Skeletal muscle satellite cell (primary cell): Measurements from ENCODE around the gene EGR4.
A peak's percentile ranks its signal among the peaks of the same experiment; 100 is the strongest.

Experiments
- H3K27me3 ChIP-seq: 2 replicates; pipeline ENCODE4 v1.7.0; 2013; ENCODE audit warnings: low read length; ENCODE audit not compliant: control insufficient read depth, insufficient read depth
- H3K36me3 ChIP-seq: 2 replicates; pipeline ENCODE4 v1.7.0; 2013; ENCODE audit warnings: mild to moderate bottlenecking, control low read depth, low read length; ENCODE audit not compliant: insufficient read depth
- H3K4me1 ChIP-seq: 2 replicates; pipeline ENCODE4 v1.7.0; 2013; ENCODE audit warnings: low read length; ENCODE audit not compliant: control insufficient read depth, insufficient read depth
- H3K4me2 ChIP-seq: 2 replicates; pipeline ENCODE4 v1.7.0; 2013; ENCODE audit warnings: mild to moderate bottlenecking, low read length
- H3K4me3 ChIP-seq: 2 replicates; pipeline ENCODE4 v1.7.0; 2013; ENCODE audit warnings: low read length
- H3K9ac ChIP-seq: 2 replicates; pipeline ENCODE4 v1.7.0; 2013; ENCODE audit warnings: mild to moderate bottlenecking, low read depth, low read length, moderate library complexity
- H3K9me3 ChIP-seq: replicated peaks from 2 replicates; pipeline ENCODE4 v1.7.0; 2013; ENCODE audit warnings: mild to moderate bottlenecking, control low read depth, low read length

Gene EGR4

GRCh38 chr2:73286134-73286655 lies 7.2 kb downstream of the EGR4 start:
- H3K4me1 ChIP-seq = peaks cover 8% of the 10 kb centered on the region
- H3K9me3 ChIP-seq = no peaks in the 10 kb centered on the region
- H3K4me3 ChIP-seq = no peak overlapping the region
- no peaks in the 10 kb centered on the region for H3K36me3 ChIP-seq
- H3K4me2 ChIP-seq = no peak overlapping the region
- peaks cover 65% of the 10 kb centered on the region for H3K27me3 ChIP-seq
- no peak overlapping the region for H3K9ac ChIP-seq

DNA sequence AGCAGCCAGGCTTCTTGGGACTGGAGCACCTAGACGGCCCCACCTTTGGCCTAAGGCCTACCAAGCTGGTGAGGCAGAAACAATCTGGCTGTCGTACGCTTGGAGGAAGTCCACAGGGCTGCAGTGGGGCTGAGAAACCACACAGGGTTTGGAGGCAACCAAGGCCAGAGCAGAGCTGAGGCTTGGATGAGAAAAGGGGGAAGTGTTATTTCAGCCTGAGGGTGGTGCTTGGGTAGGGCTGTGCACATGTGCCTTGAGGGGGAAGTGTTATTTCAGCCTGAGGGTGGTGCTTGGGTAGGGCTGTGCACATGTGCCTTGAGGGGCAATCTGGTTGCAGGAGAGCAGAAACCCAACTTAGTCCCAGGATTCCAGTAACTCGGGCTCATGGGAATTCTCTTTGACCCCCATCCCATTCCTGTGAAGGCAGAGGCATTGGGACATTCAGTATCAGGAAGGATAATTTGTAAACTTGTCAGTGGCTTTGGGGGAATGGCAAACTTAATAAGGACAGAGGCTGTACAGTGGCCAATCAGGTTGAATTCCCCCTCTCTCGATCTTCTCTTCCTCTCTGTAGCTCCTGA lies 8.1 kb downstream of the EGR4 start:
- Histone ChIP-seq H3K9me3 (no peaks in the 10 kb centered on the region), H3K9ac (no peak overlapping the region), H3K27me3 (peaks cover 56% of the 10 kb centered on the region), H3K36me3 (no peaks in the 10 kb centered on the region), H3K4me3 (no peak overlapping the region), H3K4me1 (peaks cover 7% of the 10 kb centered on the region), H3K4me2 (peak overlapping the region; percentile 98)

- no peaks in the 10 kb centered on the region for H3K9me3 ChIP-seq
- peaks cover 7% of the 10 kb centered on the region for H3K4me1 ChIP-seq
- H3K36me3 ChIP-seq = no peaks in the 10 kb centered on the region
- peak within 1 kb of the TSS; percentile 75 for H3K9ac ChIP-seq
- peaks cover 49% of the 10 kb centered on the region for H3K27me3 ChIP-seq
- H3K4me2 ChIP-seq = peak within 1 kb of the TSS; percentile 98
- H3K4me3 ChIP-seq = peak within 1 kb of the TSS; percentile 79
Observed at GRCh38 chr2:73284296-73285158, 8.8 kb downstream of the EGR4 start, which contains the start of gene FBXO41. Gene FBXO41, minus strand, starts transcription at chr2:73284478. Its CDS starts 14,848 bp downstream, at chr2:73269630.

DNA sequence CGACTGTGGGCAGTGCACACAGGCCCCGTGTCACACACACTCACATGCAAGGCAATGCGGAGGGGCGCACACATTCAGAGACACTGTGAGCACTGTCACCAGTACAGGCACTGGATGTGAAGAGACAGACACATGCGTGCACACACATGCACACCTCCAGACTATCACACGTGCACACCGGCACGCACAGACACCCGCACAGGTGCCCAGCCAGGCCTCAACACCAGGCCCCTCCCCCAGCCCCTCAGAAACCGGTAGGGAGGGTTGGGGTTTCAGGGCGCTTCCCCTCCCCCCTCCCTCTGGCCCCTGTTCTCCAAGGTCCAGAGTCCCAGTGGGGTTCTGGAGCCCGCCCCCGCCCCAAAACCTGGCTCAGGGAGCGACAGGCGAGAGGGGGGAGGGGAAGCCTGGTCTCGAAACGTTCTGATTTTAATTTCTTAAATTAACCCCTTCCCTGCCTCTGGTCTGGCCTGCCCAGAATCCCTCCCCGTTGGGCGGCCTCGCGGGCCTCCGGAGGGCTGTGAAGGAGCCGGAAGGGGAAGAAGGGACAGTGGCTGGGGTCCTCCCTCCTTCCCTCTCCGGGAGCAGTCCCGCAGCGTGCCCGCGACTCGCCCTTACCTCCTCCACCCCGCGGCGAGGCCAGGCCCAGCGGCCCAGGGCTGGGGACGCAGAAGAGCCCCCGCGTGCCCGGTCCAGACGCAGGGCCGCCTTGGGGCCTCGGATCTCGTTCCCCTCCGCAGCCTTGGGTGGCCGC lies 9.6 kb downstream of the EGR4 start:
- Histone ChIP-seq H3K4me2 (peak overlapping the region; percentile 98), H3K9me3 (no peaks in the 10 kb centered on the region), H3K27me3 (peaks cover 46% of the 10 kb centered on the region), H3K4me3 (peak overlapping the region; percentile 79), H3K9ac (peak overlapping the region; percentile 75), H3K36me3 (no peaks in the 10 kb centered on the region), H3K4me1 (peaks cover 7% of the 10 kb centered on the region)

DNA sequence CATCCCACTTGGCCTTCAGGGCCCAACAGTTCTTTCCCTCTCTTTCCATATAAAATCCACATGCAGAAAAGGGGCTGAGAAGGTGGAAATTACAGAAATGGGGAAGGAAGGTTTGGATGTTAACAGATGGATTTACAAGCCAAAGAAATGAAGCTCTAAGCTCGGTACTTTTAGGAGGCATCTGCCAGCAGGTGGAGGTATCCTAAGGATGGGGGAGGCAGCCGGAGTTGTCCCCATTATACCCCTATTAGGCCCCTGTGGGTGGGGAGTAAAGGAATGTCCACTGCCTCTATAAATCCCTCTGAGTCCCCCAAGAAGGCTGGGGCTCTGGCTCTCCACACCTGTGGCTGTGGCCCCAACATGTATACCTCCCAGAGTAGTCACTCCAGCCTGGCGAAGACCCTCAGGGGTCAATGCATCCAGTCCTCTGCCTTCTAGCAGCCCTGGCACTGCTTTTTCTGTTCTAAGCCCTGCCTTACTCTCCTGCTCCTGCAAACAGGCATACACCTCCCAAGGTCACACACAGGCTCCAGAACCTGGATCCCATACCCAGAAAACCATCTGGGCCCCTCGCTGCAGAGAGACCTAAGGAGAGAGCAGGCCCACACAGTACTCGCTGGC lies 10.3 kb downstream of the EGR4 start:
- Histone ChIP-seq H3K9ac (no peak overlapping the region), H3K4me1 (peaks cover 7% of the 10 kb centered on the region), H3K4me2 (peak overlapping the region; percentile 98), H3K9me3 (no peaks in the 10 kb centered on the region), H3K36me3 (no peaks in the 10 kb centered on the region), H3K27me3 (peaks cover 43% of the 10 kb centered on the region), H3K4me3 (peak overlapping the region; percentile 79)

GRCh38 chr2:73281244-73281643 lies 12.1 kb downstream of the EGR4 start:
- no peak overlapping the region for H3K4me3 ChIP-seq
- H3K36me3 ChIP-seq = no peaks in the 10 kb centered on the region
- no peaks in the 10 kb centered on the region for H3K9me3 ChIP-seq
- H3K27me3 ChIP-seq = peaks cover 29% of the 10 kb centered on the region
- peaks cover 7% of the 10 kb centered on the region for H3K4me1 ChIP-seq
- no peak overlapping the region for H3K9ac ChIP-seq
- no peak overlapping the region for H3K4me2 ChIP-seq

- H3K36me3 ChIP-seq = no peaks in the 10 kb centered on the region
- H3K4me3 ChIP-seq = no peak overlapping the region
- H3K4me2 ChIP-seq = no peak overlapping the region
- H3K27me3 ChIP-seq = peaks cover 15% of the 10 kb centered on the region
- H3K4me1 ChIP-seq = peaks cover 5% of the 10 kb centered on the region
- H3K9me3 ChIP-seq = no peaks in the 10 kb centered on the region
- no peak overlapping the region for H3K9ac ChIP-seq
Observed at GRCh38 chr2:73279852-73280251, 13.5 kb downstream of the EGR4 start.

- H3K27me3 ChIP-seq = peaks cover 37% of the 10 kb centered on the region
- H3K36me3 ChIP-seq = no peaks in the 10 kb centered on the region
- H3K4me1 ChIP-seq = peaks cover 9% of the 10 kb centered on the region
- H3K4me3 ChIP-seq = no peak overlapping the region
- H3K4me2 ChIP-seq = no peak overlapping the region
- H3K9ac ChIP-seq = no peak overlapping the region
- H3K9me3 ChIP-seq = no peaks in the 10 kb centered on the region
Observed at GRCh38 chr2:73272270-73272669, 21.1 kb downstream of the EGR4 start.

DNA sequence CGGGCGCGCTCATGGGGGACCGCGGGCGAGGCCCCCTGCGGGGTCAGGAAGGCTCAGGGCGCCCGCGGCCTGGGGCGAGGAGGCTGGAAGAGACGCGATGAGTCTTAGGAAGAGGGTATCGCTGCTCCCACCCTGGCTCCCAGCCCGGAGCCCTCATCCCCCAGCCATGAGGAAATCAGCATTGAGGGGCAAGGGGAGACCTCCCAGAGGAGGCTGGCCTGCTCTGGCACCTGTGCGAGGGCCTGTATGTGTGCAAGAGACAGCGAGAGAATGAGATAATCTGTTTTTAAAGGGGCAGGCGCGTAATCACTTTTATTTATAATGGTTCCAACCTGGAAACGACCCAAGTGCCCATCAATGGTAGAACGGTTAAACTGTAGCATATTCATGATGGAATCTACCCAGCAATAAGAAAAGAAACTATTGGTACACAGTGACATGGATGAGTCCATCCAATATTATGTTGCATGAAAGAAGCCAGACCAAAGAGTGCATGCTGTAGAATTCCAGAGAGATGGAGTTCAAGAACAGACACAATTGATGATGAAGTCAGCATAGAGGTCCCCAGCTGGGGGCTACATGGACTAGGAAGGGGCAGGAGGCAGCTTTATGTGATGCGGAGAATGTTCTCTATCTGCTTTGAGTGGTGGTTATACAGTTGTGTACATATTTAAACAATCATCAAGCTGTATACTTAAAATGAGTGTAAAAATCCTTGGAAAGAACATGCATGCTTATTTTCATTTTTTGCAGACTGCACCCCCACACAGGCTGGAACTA lies 23.5 kb downstream of the EGR4 start:
- H3K9me3 ChIP-seq = no peaks in the 10 kb centered on the region
- peak overlapping the region; percentile 74 for H3K4me2 ChIP-seq
- no peak overlapping the region for H3K4me3 ChIP-seq
- H3K27me3 ChIP-seq = peaks cover 42% of the 10 kb centered on the region
- H3K9ac ChIP-seq = no peak overlapping the region
- peaks cover 18% of the 10 kb centered on the region for H3K4me1 ChIP-seq
- H3K36me3 ChIP-seq = no peaks in the 10 kb centered on the region

DNA sequence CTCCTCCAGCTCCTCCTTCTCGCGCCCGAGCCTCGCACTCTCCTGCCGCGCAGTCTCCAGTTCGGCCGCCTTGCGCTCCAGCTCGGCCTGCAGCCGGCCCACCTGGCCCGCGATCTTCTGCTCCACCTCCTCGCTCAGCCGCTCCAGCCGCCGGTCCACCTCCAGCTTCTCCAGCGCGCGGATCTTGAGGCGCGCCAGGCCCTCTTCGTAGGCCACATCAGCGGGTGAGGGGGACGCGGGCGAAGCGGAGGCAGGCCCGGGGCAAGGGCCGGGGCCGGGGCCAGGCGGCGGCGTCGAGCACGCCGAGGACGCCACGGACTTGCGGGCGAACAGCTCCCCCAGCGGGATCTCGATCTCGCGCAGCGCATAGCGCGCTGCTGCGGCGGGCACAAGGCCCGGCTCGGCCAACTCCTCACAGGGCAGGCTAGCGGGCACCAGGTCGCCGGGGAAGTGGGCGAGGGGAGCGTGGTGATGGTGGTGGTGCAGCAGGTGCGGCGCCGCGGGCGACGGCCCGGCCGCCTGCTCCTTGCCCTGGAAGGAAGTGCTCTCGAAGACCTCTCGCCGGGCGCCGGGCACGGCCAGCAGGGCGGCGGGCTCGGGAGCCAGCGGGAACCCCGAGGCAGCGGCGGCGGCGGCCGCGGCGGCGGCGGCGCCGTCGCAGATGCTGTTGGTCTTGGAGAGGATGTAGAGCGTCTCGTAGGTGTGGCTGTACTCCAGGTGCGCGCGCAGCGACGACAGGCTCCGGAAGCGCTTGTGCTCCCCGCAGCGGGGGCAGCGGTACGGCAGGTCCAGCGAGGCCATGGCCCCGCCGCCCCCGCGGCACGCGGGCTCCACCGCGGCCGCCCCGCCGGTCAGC lies 24.3 kb downstream of the EGR4 start:
- Histone ChIP-seq H3K9me3 (no peaks in the 10 kb centered on the region), H3K9ac (no peak overlapping the region), H3K4me1 (peaks cover 18% of the 10 kb centered on the region), H3K4me2 (peak overlapping the region; percentile 74), H3K36me3 (no peaks in the 10 kb centered on the region), H3K27me3 (peaks cover 42% of the 10 kb centered on the region), H3K4me3 (peak overlapping the region; percentile 43)
